GM12874 (cell line): Measurements from ENCODE around the gene SEMA6A.

ENCODE experiments used
- TF ChIP-seq, protein P1 (sequence below): IDR thresholded peaks from 2 replicates; pipeline ENCODE4 v1.5.1; 2011; ENCODE audit warnings: low read depth, mild to moderate bottlenecking, control low read depth, low read length, moderate library complexity; ENCODE audit not compliant: insufficient read depth

SEMA6A gene

DNA sequence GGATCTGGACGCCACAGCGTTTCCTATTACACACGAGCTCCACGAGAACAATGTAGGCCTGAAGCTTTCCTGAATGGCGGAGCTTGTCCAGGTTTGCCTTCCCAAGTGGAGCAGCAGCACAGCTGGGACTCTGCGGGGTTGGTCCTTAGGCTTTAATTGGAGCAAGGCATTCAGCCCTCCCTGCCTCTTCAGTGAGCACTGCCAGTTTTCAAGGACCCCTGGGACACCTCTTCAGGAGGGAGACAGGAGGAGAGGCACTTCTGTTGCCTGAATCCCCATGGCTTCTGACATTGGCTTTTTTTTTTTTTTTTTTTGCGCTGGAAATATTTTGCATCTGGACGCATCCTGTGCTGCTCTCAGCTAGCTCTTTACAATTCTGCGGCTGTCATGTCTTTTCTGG lies 179.4 kb downstream of the SEMA6A start:
- TF ChIP-seq, protein P1, sequence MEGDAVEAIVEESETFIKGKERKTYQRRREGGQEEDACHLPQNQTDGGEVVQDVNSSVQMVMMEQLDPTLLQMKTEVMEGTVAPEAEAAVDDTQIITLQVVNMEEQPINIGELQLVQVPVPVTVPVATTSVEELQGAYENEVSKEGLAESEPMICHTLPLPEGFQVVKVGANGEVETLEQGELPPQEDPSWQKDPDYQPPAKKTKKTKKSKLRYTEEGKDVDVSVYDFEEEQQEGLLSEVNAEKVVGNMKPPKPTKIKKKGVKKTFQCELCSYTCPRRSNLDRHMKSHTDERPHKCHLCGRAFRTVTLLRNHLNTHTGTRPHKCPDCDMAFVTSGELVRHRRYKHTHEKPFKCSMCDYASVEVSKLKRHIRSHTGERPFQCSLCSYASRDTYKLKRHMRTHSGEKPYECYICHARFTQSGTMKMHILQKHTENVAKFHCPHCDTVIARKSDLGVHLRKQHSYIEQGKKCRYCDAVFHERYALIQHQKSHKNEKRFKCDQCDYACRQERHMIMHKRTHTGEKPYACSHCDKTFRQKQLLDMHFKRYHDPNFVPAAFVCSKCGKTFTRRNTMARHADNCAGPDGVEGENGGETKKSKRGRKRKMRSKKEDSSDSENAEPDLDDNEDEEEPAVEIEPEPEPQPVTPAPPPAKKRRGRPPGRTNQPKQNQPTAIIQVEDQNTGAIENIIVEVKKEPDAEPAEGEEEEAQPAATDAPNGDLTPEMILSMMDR = no peak

DNA sequence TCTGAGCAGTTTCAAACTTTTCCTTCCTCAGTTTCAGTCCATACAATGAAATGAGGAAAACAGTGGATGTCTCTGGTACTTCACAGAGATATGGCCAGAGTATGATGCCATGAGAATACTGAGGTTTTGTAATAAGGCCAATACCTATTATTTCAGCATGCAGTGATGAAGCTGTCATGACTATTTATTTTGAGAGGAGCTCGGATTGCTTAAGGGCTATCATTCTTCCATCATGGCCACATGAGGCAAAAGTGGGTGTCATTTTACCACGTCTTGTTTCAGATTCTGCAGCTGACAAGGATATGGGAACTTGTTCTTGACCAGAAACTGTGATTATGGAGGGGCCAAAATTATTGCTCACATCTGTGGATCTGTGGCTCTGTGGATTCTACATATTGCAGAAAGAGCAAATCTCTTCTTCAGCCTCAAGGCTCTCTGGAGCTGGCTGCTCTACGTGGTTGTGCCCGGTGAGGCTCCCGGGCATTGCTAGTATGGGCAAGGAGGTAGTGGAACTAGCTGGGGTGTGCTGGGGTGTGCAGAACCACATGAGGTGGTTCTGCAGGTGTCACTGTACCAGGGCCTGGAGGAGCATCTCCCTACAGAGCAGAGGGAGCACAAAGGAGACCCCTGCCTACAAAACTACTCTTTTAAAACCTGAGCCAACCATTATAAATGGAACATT lies 180.3 kb downstream of the SEMA6A start:
- TF ChIP-seq, protein P1 = no peak
